ENCODE data around the gene DCUN1D2.

GRCh38 chr13:113532156-113532806 is 41.8 kb upstream of the DCUN1D2 start:
- TF ChIP-seq POLR2A (IDR thresholded peaks at IDR 0.05; ENCODE audit: low read depth, low read length) (no peak), POLR2AphosphoS5 (IDR thresholded peaks at IDR 0.05; ENCODE audit: low read depth, low read length) (no peak), TAF1 (IDR thresholded peaks at IDR 0.05; ENCODE audit: low read depth, low read length) (no peak), PAX5 (IDR thresholded peaks at IDR 0.05; ENCODE audit: insufficient read depth, low read length, severe bottlenecking) (no peak)
